ENCODE measurements around the gene FARP1.

The FARP1 gene

GRCh38 chr13:98309569-98310335, 166.9 kb downstream of the FARP1 start:
- DNase-seq (ENCODE audit: low spot score): no peak

- no peak for DNase-seq (ENCODE audit: low spot score)
These were observed 167.7 kb downstream of the FARP1 start for GRCh38 chr13:98310485-98311199.

GRCh38 chr13:98311200-98311548, 168.3 kb downstream of the FARP1 start:
- DNase-seq (ENCODE audit: low spot score): no peak

- no peak for DNase-seq (ENCODE audit: low spot score)
These were observed 169.7 kb downstream of the FARP1 start for GRCh38 chr13:98312606-98313005.

GRCh38 chr13:98313023-98313921, 170.4 kb downstream of the FARP1 start:
- DNase-seq (ENCODE audit: low spot score): no peak

GRCh38 chr13:98313922-98314292, 171.0 kb downstream of the FARP1 start:
- no peak for DNase-seq (ENCODE audit: low spot score)

- DNase-seq (ENCODE audit: low spot score): no peak
These were observed 172.6 kb downstream of the FARP1 start for GRCh38 chr13:98315466-98315865.

GRCh38 chr13:98315902-98316301, 173.0 kb downstream of the FARP1 start:
- DNase-seq (ENCODE audit: low spot score): no peak

- no peak for DNase-seq (ENCODE audit: low spot score)
These were observed 174.8 kb downstream of the FARP1 start for GRCh38 chr13:98317573-98318171.

- no peak for DNase-seq (ENCODE audit: low spot score)
These were observed 175.5 kb downstream of the FARP1 start for GRCh38 chr13:98318263-98318878.

GRCh38 chr13:98320561-98321105, 177.7 kb downstream of the FARP1 start:
- no peak for DNase-seq (ENCODE audit: low spot score)

- no peak for DNase-seq (ENCODE audit: low spot score)
These were observed 178.5 kb downstream of the FARP1 start for GRCh38 chr13:98321395-98321794.

GRCh38 chr13:98322091-98322718, 179.3 kb downstream of the FARP1 start:
- DNase-seq (ENCODE audit: low spot score): no peak

- no peak for DNase-seq (ENCODE audit: low spot score)
These were observed 181.2 kb downstream of the FARP1 start for GRCh38 chr13:98324105-98324504.

- DNase-seq (ENCODE audit: low spot score): no peak
These were observed 182.8 kb downstream of the FARP1 start for GRCh38 chr13:98325724-98326123.

GRCh38 chr13:98326291-98326690, 183.4 kb downstream of the FARP1 start:
- DNase-seq (ENCODE audit: low spot score): no peak

GRCh38 chr13:98327371-98328270, 184.7 kb downstream of the FARP1 start:
- no peak for DNase-seq (ENCODE audit: low spot score)

- no peak for DNase-seq (ENCODE audit: low spot score)
These were observed 185.6 kb downstream of the FARP1 start for GRCh38 chr13:98328511-98328910.

- no peak for DNase-seq (ENCODE audit: low spot score)
These were observed 189.3 kb downstream of the FARP1 start for GRCh38 chr13:98332222-98332621.

GRCh38 chr13:98332691-98333090, 189.8 kb downstream of the FARP1 start:
- DNase-seq (ENCODE audit: low spot score): no peak

All from putamen (tissue), 1 donor.